ENCODE measurements around the gene CELF4.

Gene CELF4

DNA sequence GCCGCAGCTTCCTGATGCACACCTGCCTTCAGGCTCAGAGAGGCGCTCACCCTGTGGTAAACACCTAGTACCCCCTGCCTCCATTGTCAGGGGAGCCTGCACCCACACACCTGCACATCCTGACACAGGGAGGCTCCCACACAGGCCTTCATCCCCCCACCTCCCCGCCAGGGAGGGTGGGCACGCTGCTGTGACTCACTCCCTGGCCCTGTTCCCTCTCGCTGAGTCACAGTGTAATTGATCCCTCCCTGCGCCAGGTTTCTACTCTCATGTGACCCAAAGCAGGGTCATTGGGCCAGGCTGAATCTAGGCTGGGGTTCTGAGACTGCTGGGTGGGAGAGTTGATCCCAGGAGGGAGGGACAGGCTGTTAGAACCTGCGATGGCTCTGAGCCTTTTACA is 8.5 kb upstream of the CELF4 start:
- in situ Hi-C loops (cut with HindIII; ENCODE audit: low sequenced_read_pairs): no loop called here

DNA sequence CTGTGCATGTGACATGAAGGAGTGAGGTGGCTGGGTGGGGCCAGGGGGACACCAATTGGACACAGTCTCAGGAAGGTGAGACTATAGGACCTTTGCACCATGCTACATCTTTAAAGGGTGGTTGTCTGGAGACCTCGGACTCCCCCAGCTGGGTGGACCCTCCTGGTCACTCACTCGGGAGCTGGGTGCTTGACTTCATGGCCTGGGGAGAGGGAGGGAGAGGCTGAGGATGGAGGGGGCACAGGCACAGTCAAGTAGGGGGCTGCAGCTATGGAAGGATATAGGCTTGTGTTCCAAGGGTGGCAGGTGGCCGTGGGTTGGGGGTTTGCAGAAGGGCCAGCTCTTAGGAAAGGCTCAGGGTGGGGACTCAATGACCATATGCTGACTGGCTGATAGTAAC is 7.1 kb upstream of the CELF4 start:
- in situ Hi-C loops (cut with HindIII; ENCODE audit: low sequenced_read_pairs): no loop called here

DNA sequence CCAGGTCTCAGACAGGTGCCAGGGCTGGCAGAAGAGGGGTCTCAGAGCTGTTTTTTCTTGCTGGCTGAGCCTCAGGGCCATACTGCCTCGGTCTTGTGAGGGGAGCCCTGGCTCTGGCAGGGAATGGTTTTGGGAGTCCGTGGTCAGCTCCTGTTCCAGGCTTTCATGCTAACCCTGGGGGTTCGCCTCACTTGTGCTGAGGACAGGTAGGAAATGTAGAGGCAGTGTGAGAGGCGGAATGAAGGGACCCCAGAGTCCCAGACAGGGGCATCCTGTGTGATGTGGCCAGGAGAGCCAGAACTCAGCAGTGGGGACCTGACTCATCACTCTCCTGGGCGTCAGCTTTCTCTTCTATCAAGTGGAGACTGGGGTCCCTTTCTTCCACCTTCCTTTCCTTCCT is 5.7 kb upstream of the CELF4 start:
- in situ Hi-C loops (cut with HindIII; ENCODE audit: low sequenced_read_pairs): no loop called here

DNA sequence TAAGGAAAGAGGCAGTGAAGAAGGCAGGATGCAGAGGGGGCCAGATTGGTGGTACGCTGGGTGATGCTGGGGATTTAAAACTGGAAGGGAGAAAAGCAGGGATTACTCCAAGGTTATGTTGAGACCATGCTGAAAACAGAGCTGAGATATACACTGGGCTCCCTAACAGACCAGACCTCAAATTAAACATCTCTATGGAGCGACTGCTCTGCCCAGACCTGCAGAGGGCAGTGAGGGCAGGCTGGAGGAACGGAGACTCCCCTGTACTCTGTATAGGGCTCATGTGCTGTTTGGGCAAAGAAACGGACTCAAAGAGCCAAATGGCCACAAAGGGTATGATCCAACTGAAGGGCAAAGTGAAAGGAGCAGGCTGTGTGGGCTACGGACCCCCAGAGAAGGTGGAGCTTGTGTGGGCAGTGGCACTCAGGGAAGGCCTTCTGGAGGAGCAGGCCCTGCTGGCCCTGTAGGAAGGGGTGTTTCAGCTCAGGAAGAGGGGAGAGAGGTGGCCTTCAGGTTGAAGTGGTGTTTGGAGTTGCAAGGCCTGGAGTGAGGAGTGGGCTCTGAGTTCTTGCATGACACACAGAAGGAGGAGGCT is 4.8 kb upstream of the CELF4 start:
- in situ Hi-C loops (cut with HindIII; ENCODE audit: low sequenced_read_pairs): no loop called here

DNA sequence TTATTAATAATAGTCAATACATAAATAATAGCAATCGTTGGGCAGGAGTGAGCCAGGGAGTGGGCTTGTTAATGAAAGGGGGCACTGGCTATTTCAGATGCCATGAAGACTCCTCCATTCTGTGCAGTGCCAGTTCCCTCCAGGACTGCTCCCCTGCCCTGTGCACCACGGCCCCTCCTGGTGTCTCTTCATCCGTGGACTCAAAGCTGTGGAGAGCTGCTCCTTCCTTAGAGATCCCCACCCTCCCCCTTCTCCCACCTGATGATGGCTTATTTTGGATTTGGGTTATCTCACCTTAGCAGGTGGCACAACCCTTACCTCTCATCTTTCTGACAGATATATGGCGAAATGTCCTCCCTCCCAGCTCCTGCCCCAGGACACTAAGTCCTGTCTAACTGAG is 3.1 kb upstream of the CELF4 start:
- in situ Hi-C loops (cut with HindIII; ENCODE audit: low sequenced_read_pairs): no loop called here

DNA sequence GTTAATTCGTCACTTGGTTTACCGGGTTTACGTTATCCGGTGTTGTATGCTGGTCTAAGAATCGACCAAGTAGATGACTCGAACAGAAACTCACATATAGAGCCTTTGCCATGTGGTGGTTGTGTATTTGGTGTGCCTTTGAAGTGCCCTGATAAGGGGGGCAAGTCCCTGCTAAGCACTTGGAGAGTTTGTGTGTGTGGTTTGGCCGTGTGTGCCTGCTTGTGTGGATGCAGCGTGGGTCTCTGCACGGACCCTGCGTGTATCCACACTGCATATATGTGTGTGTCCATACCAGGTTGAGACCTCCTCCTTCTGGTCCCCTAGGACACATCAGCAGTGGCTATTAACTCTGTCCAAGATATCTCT is 2.4 kb upstream of the CELF4 start:
- in situ Hi-C loops (cut with HindIII; ENCODE audit: low sequenced_read_pairs): no loop called here

DNA sequence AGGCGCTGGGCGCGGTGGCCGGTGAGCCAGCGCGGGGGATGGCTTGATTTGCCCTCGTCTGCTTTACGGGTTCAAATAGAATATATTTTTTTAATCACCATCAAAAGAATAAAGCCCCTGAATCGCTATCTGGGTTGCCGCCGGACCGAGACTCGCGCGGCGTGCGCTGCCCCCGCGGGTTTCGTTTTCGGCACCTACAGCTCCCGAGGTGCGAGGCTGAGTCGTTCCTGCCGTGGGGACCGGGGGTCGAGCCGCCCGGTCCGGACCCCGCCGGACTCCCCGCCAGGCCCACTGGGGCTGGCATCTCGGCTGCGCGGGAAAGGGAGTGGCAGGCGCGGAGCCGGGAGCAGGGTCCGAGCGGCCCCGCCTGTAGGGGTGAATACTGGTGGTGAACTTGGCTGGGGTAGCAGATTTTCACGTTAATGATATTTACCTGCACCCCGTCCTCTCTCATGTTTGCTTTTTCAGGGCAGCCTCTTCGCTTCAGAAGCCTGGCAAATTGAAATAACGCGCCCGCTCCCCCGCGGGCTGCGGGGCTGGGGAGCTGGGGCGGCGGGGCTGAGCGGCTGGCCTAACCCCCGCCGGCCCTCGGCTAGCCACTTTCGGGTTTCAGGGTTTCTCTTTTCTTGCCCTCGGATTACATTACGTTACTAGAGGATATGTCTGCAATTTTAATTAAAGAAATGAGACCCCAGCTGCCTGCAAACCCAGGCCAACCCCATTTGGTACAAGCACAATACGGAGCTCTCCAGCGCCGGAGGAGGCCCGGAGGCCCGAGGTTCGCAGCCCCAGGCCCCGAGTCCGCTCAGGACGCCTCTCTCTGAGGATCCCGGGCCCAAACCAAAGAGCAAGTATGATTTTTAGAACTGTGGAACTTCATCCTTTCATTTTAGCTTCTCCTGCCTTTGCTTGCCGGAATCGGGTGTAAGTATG is 1.7 kb upstream of the CELF4 start:
- in situ Hi-C loops (cut with HindIII; ENCODE audit: low sequenced_read_pairs): no loop called here

DNA sequence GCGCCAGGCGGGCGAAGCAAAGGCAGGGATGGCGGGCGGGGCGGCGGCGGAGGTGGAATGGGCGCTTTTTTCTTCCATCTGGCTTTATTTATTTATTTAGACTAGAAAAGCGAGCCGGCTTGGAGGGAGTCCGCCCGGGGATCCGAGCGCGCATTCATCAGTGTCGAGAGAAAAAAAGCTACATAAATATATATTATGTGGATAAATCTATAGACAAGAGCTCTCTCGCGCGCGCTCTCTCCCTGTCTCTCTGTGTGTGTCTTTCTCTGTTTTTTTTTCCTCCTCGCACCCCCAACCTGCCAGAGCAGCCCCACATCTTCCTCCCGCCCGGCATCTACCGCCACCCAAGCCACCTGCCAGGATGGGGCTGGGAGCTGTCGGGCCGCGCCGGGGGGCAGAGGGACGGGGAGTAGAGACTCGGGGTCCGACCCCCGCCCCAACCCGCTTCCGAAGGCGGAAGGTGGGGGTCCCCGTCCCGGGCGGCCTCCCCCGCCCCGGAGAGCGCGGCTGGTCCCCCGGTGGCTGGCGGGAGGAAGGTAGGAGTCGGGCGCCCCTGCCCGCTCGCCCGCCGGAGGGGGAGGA is 972 bp upstream of the CELF4 start:
- in situ Hi-C loops (cut with HindIII; ENCODE audit: low sequenced_read_pairs): no loop called here

DNA sequence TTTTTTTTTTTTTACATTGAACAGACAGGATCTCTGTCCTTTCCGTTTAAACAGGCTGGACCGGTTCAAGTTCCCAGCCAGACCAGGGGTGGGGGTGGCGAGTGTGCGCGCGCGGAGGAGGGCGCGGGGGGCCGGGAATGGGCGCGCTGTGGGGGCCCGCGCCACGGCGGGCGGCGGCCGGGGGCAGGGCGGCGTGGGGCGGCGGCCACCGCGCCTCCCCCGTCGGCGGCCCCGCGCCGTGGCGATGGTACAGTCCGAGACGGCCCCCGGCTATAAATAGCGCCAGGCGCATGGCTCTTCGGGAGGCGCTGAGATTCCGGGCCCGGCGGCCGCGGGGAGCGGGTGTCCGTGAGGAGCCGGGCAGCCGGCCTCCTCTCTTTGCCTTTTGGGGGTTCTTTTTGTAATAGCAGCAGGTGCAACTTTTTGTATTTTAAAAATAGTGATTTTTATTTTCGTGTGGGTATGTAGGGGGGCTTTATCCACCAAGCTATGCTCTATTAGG is 430 bp upstream of the CELF4 start:
- in situ Hi-C loops (cut with HindIII; ENCODE audit: low sequenced_read_pairs): no loop called here

DNA sequence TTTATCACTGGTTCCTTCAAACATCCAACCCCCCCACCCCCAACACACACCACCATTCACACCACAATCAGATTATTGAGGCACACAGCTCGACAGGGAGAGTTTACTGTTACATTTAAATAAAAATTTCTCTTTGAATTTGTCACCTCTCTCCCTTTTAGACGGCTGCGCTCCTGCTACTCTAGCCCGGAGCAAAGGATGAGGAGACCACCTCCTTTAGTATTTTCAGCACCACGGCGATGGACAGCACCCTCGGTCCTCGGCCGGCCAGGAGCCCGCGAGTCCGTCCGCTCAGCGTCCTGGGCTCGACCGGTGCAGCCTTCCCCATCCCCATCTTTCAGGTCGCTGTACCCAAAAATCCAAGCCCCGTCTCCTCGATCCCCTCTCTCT is 892 bp downstream of the CELF4 start:
- in situ Hi-C loops (cut with HindIII; ENCODE audit: low sequenced_read_pairs): no loop called here

DNA sequence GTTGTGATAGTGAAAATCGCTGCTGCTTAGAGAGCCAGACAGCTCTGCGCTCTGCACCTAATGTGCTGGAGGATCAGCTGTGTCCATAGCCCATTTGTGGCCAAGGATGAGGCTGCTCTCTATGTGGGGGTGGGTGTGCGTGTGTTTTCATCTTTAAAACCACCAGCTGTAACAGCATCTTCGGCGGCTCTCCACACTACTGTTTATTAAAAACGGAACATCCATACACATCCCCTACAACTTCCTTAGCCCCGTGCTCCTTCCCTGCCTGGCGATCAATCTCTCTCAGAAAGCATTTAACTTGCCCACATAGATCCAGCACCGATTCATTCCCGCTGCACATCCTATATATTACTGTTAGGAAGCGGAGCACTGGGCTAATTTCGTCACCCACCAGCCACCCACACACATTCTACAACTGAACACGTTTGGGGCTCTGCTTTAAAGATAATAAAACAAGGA is 1.6 kb downstream of the CELF4 start:
- in situ Hi-C loops (cut with HindIII; ENCODE audit: low sequenced_read_pairs): no loop called here

DNA sequence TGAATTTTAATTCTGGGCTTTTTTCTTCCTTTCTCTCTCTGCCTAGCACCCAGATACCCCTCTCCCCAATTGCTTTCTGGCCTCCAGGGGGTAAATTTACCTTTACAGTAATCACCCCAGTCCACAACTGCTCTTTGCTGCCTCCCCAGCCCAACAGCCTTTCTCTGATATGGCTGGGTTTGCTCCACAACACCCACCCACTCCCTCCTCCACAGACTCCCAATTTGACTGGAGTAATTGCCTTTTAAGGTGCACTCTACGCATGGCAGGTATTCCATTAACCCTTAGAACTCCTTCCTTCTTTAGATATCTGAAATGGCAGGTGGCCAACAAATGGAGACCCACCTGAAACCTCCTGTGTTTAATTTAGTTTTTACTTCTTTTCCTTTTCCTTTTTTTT is 3.6 kb downstream of the CELF4 start:
- in situ Hi-C loops (cut with HindIII; ENCODE audit: low sequenced_read_pairs): no loop called here

DNA sequence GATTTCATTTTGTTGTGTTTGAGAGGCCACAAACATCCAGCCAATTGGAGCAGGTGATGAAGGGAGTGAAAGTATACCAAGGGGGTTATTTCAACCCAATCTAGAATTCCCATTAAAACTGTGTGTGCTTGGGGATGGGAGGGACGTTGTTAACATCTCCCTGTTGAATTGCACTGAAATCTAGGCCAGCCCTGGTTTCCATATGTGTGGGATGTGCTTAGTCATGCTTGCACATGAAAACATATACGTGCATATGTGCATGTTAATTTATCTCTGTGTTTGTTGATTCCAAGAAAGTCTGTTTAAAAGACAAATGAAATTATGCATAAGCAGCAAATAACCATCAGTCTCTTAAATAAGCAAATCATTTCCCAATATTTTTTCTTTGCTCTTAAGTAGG is 5.6 kb downstream of the CELF4 start:
- in situ Hi-C loops (cut with HindIII; ENCODE audit: low sequenced_read_pairs): no loop called here

DNA sequence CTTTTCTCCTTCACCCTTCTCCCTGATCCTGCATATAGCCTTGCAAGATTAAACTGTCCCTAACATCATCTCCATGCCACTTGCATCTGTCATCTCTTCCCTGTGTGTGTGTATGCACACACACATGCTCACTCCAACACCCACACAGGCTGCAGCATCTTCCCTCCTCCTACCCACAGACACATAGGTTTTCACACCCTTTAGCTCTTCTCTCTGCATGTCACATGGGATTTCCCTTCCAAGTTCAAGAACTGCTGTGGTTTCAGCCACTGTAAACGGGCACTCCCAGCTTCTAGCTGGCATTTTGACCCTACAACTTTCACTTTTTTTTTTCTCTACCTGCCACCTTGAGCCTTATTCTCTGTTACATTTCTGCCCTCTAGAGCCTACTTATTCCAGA is 6.4 kb downstream of the CELF4 start:
- in situ Hi-C loops (cut with HindIII; ENCODE audit: low sequenced_read_pairs): no loop called here

DNA sequence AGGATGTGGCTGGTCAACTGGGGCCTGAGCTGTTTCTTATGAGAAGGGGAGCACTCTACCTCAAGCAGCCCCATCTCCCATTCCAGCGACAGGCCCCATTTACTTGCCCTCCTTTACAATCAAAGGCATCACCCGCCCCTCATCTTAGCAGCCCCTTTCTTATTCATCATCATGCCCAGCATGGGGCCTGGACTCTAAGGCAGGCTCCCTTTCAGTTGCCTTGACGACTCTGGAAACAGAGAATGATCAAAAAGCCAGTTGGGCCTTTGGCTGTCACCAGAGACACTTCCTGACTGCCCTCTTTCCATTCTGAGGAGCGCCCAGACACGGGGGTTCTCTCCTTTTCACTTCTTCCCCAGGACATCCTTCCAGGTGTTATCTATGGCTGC is 11.2 kb downstream of the CELF4 start:
- in situ Hi-C loops (cut with HindIII; ENCODE audit: low sequenced_read_pairs): no loop called here

DNA sequence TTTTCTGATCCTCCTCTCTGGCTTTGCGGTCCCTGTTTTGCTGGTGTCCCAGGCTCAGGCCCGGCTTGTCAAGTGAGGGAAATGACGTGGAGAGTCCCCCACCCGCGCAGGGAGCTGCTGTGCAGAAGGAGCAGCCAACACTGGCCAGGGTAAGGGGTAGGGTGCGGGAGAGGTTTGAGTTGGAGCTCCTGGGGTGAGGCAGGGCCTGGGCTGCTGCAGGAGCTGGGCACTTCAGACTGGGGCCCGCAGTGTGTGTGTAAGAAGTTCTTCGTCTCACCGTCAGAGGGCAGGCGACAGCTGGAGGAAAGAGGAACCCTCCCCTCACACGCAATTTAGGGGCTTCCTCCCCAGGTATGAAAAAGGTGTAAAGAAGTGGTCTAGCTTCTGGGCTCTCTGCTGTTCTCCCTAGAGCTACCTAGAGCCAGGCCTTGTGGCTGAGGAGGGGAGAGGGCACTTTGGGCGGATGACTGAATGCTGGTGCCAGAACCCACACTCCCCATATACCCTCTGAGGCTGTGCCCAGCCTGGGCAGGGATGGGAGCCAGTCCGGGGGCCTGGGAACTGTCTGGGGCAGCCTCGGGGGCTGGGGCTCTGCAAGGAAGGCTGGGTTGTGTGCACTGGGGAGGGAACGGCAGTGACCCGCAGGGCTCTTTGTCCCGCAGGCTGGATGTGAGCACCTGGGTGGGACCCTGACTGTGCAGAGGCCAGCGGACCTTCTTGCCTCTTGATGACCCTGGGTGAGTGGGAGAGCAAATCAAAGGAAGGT is 11.8 kb downstream of the CELF4 start:
- in situ Hi-C loops (cut with HindIII; ENCODE audit: low sequenced_read_pairs): no loop called here

DNA sequence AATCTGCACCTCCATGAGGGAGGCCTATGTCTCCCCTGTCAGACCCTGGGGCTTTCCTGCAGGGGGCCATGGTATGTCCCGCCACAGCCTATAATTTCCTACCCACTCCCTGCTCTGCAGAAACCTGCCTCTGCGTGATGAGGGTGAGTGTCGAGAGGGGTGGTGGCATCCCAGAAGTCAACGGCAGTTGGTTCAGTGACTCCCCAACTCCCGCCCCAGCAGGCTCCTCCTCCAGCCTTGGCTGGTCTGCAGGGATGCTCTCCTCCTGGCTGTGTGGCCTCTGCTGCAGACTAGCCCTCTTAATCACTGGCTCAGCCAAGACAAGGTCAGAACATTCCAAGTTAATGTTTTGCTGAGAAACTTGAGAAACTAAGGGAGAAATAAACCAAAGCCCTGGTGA is 13.3 kb downstream of the CELF4 start:
- in situ Hi-C loops (cut with HindIII; ENCODE audit: low sequenced_read_pairs): no loop called here

DNA sequence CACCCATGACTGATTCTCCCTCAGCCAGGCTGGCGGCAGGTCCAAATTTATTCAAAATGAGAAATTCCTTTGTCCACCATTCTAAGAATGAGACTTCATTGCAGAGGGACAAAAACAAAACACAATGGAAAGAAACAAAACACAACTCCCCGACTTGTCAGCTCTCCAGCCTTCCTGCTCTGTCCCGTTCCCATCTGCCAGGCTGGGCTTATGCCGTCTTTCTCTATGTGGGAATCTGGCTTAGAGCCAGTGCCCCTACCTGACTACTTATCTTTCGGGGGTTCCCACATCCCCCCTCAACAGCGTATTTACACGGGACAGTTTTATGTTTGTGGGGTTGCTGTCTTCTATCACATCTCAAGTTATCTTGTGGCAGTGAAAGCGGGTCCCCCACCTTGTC is 13.8 kb downstream of the CELF4 start:
- in situ Hi-C loops (cut with HindIII; ENCODE audit: low sequenced_read_pairs): no loop called here

DNA sequence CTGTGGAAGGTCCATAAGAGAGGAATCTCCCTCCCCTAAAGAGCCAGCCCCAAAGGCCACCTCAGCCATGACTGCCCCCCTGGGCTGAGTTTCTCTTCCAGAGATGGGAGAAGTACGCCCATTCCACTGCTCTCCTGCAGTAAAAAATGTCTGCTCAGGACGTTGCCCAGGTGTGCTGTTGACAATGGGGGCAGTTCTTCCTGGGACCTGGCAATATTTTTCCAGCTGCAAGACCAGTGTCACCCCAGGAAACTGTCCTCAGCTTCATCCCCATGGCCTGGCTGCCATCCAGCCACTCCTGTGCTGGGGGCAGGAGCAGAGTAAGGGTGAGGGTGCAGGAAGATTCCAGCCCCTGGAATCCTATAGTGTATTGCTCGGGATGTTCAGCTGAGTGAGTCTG is 14.3 kb downstream of the CELF4 start:
- in situ Hi-C loops (cut with HindIII; ENCODE audit: low sequenced_read_pairs): no loop called here

DNA sequence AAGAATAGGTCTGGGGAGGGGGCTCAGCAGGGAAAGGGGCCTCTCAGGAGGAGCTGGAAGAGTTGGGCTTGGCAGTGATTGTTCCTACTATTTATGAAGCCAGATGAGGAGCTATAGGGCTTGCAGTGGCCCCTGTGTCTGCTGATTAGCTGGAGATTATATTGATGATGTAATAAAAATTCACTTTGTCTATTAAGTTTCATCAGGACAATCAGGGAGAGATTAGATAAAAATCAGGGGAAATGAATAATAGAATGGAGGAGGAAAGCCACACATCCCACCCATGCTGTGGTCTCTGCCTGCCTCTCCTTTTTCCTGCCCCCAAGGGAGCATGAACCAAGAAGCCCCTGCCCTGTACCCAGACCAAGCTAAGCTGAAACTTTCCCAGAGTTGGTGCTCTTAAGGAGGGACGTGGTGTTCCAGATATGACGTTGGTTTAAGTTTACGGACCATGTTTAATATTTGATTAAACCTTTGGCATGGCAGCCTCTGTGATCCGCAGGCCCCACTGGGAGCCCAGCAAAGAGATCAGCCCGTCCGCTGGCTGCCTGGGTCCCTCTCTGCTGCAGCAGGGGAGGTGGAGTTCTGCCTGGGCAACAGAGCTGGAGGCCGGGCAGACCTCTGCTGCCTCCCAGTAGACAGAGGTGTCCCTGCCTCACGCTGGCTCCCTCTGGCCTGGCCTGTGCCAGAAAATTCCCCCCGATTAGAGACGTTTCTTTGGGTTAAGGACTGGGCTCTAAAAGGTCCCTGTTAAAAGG is 15.3 kb downstream of the CELF4 start:
- in situ Hi-C loops (cut with HindIII; ENCODE audit: low sequenced_read_pairs): no loop called here
